ENCODE results near the gene UGT1A10.

UGT1A10 gene

GRCh38 chr2:233811087-233811486 is 174.8 kb downstream of the UGT1A10 start:
- DNase-seq: no peak

GRCh38 chr2:233811732-233812131 is 175.5 kb downstream of the UGT1A10 start:
- no peak for DNase-seq

- DNase-seq: no peak
These were observed 177.2 kb downstream of the UGT1A10 start for GRCh38 chr2:233813236-233814055.

- DNase-seq: peak; percentile 60
These were observed 178.0 kb downstream of the UGT1A10 start for GRCh38 chr2:233814056-233814835.

GRCh38 chr2:233815861-233816260 is 179.6 kb downstream of the UGT1A10 start:
- DNase-seq: no peak

- DNase-seq: peak; percentile 74
These were observed 180.1 kb downstream of the UGT1A10 start for GRCh38 chr2:233816334-233816733.

GRCh38 chr2:233816771-233817170 is 180.5 kb downstream of the UGT1A10 start:
- no peak for DNase-seq

- DNase-seq: no peak
These were observed 181.2 kb downstream of the UGT1A10 start for GRCh38 chr2:233817361-233817911.

GRCh38 chr2:233817995-233818638 is 181.9 kb downstream of the UGT1A10 start:
- no peak for DNase-seq

GRCh38 chr2:233818639-233819621 is 182.7 kb downstream of the UGT1A10 start:
- DNase-seq: no peak

- DNase-seq: no peak
These were observed 183.9 kb downstream of the UGT1A10 start for GRCh38 chr2:233819884-233820773.

- DNase-seq: no peak
These were observed 184.5 kb downstream of the UGT1A10 start for GRCh38 chr2:233820774-233821105.

GRCh38 chr2:233821196-233821595 is 184.9 kb downstream of the UGT1A10 start:
- DNase-seq: no peak

- no peak for DNase-seq
These were observed 185.5 kb downstream of the UGT1A10 start for GRCh38 chr2:233821709-233822100.

GRCh38 chr2:233822101-233822771 is 186.0 kb downstream of the UGT1A10 start:
- DNase-seq: no peak
